HCT116 (cell line): ENCODE measurements around the gene LSM10. TPM values are rescaled to one million over a fixed set of nuclear protein-coding genes. Genes with fewer than 3 reads are reported as not detected.

Experiments used
- ATAC-seq: fragments of 200-7000 bp; cut with Tn5 transposase; 2 replicates; pipeline ENCODE4 v1.9.1; 2020; ENCODE audit warnings: mild to moderate bottlenecking, moderate library complexity
- BruUV-seq: library from RNA; stranded (reverse); fragments of 400-500 nt; replicated peaks from 2 replicates; lab custom pipeline; 2021; lab: Mats Ljungman, UMichigan
- CTCF ChIA-PET: fragments of 300-600 bp; sonication (Branson Sonifier 250); formaldehyde crosslinking; loops from one replicate; lab custom pipeline; 2021; ENCODE audit warnings: antibody characterized with exemption; lab: Charles Lee
- POLR2A ChIA-PET: fragments of 300-600, 350-600 bp; sonication (Branson Sonifier 250); formaldehyde crosslinking; loops from one replicate; lab custom pipeline; 2021; ENCODE audit warnings: antibody characterized with exemption; lab: Charles Lee
- RAD21 ChIA-PET, 2 experiments: fragments of 300-600 bp; sonication (Branson Sonifier 250); formaldehyde crosslinking; loops; one replicate each; lab custom pipeline; 2023; ENCODE audit warnings: low total read pairs in 2 of 2; ENCODE audit not compliant: uncharacterized antibody in 2 of 2, unreplicated experiment in 2 of 2, low non-redundant PET in 1 of 2; lab: Charles Lee
- DNase-seq: peaks from one replicate; pipeline ENCODE4 v3.0.0-alpha.2; 2010; ENCODE audit warnings: low read depth, low spot score
- H2AFZ ChIP-seq: fragments of 200-600 bp; shearing (Covaris generic), sonication (generic); 2 replicates; pipeline ENCODE4 v1.6.1; 2017; ENCODE audit warnings: low read depth, mixed run types, mixed read lengths, antibody characterized with exemption, low read length; ENCODE audit not compliant: poor library complexity, severe bottlenecking
- H3K27ac ChIP-seq: 2 replicates; pipeline ENCODE4 v1.5.1; 2012; ENCODE audit warnings: low read depth, low read length
- H3K27me3 ChIP-seq: fragments of 200-600 bp; sonication (generic); 2 replicates; pipeline ENCODE4 v1.6.1; 2016; ENCODE audit warnings: mixed run types, low read length, mixed read lengths; ENCODE audit not compliant: insufficient read depth
- H3K36me3 ChIP-seq, 2 experiments: fragments of 200-500 bp in 1 of 2; fragments of 200-600 bp in 1 of 2; sonication (Bioruptor generic) in 1 of 2; sonication (generic) in 1 of 2; 2 replicates each; pipeline versions ENCODE4 v1.5.1 to v1.6.1; 2014 to 2016; ENCODE audit warnings: low read length in 2 of 2, inconsistent platforms in 1 of 2, mixed read lengths in 1 of 2, mixed run types in 1 of 2; ENCODE audit not compliant: insufficient read depth in 2 of 2, control insufficient read depth in 1 of 2
- H3K4me1 ChIP-seq, 2 experiments: fragments of 200-600 bp in 1 of 2; sonication (generic) in 1 of 2; 2 replicates each; pipeline versions ENCODE4 v1.5.1 to v1.6.1; 2012 to 2017; ENCODE audit warnings: low read length in 2 of 2, inconsistent platforms in 1 of 2, mild to moderate bottlenecking in 1 of 2, mixed read lengths in 1 of 2, mixed run types in 1 of 2, moderate library complexity in 1 of 2; ENCODE audit not compliant: insufficient read depth in 2 of 2, control insufficient read depth in 1 of 2
- H3K4me2 ChIP-seq: fragments of 200-600 bp; sonication (generic); 2 replicates; pipeline ENCODE4 v1.6.1; 2017; ENCODE audit warnings: mixed run types, low read length, mixed read lengths
- H3K4me3 ChIP-seq, 2 experiments: fragments of 200-600 bp in 1 of 2; sonication (generic) in 1 of 2; replicated peaks in 1 of 2; 2 replicates each; pipeline ENCODE4 v1.5.1; 2011 to 2016; ENCODE audit warnings: low read length in 2 of 2, control low read depth in 1 of 2, low read depth in 1 of 2, mild to moderate bottlenecking in 1 of 2, mixed read lengths in 1 of 2, mixed run types in 1 of 2
- H3K79me2 ChIP-seq: fragments of 200-600 bp; sonication (generic); 2 replicates; pipeline ENCODE4 v1.6.1; 2017; ENCODE audit warnings: mild to moderate bottlenecking, mixed run types, low read length, moderate library complexity, mixed read lengths; ENCODE audit not compliant: insufficient read depth
- H3K9ac ChIP-seq: fragments of 200-600 bp; sonication (generic); 2 replicates; pipeline ENCODE4 v1.6.1; 2016; ENCODE audit warnings: low read length, mixed read lengths
- H3K9me2 ChIP-seq: fragments of 200-600 bp; sonication (generic), shearing (Covaris generic); 2 replicates; pipeline ENCODE4 v1.6.1; 2017; ENCODE audit warnings: mixed run types, mild to moderate bottlenecking, moderate library complexity; ENCODE audit not compliant: insufficient read depth
- H3K9me3 ChIP-seq, 2 experiments: fragments of 200-500 bp in 1 of 2; fragments of 200-600 bp in 1 of 2; sonication (Bioruptor generic) in 1 of 2; sonication (generic) in 1 of 2; 2 replicates each; pipeline ENCODE4 v1.6.1; 2014 to 2017; ENCODE audit warnings: low read length in 2 of 2, mixed read lengths in 2 of 2, inconsistent platforms in 1 of 2, low read depth in 1 of 2, mild to moderate bottlenecking in 1 of 2, mixed run types in 1 of 2, moderate library complexity in 1 of 2; ENCODE audit not compliant: control insufficient read depth in 1 of 2, insufficient read depth in 1 of 2
- H4K20me1 ChIP-seq: fragments of 200-600 bp; sonication (generic), shearing (Covaris generic); 2 replicates; pipeline ENCODE4 v1.6.1; 2017; ENCODE audit warnings: mixed run types, mild to moderate bottlenecking, moderate library complexity; ENCODE audit not compliant: insufficient read depth
- CBX3 ChIP-seq: IDR thresholded peaks from 2 replicates; pipeline ENCODE4 v1.6.1; 2012; ENCODE audit warnings: low read depth
- CEBPB ChIP-seq: IDR thresholded peaks from 2 replicates; pipeline ENCODE4 v1.6.1; 2012; ENCODE audit warnings: low read depth
- CTCF ChIP-seq, 3 experiments: fragments of 200-600 bp in 1 of 3; sonication (generic) in 1 of 3; IDR thresholded peaks in 2 of 3; conservative IDR thresholded peaks in 1 of 3; 2 replicates each; pipeline ENCODE4 v1.5.1; 2012 to 2017; ENCODE audit warnings: low read depth in 2 of 3, low read length in 2 of 3, antibody characterized with exemption in 1 of 3, borderline replicate concordance in 1 of 3, control low read depth in 1 of 3, mild to moderate bottlenecking in 1 of 3, mixed read lengths in 1 of 3, mixed run types in 1 of 3, moderate library complexity in 1 of 3; ENCODE audit not compliant: insufficient read depth in 1 of 3
- EGR1 ChIP-seq: IDR thresholded peaks from 2 replicates; pipeline ENCODE4 v1.6.1; 2012; ENCODE audit warnings: low read depth
- ELF1 ChIP-seq: IDR thresholded peaks from 2 replicates; pipeline ENCODE4 v1.6.1; 2012; ENCODE audit warnings: low read depth, borderline replicate concordance
- EZH2 ChIP-seq: fragments of 200-600 bp; sonication (generic); IDR thresholded peaks from 2 replicates; pipeline ENCODE4 v1.6.1; 2017; ENCODE audit warnings: antibody characterized with exemption, mixed run types
- EZH2phosphoT487 ChIP-seq: fragments of 200-600 bp; IDR thresholded peaks from 2 replicates; pipeline ENCODE4 v1.6.1; 2018; ENCODE audit warnings: antibody characterized with exemption, borderline replicate concordance
- FOSL1 ChIP-seq: IDR thresholded peaks from 2 replicates; pipeline ENCODE4 v1.6.1; 2012; ENCODE audit warnings: low read depth
- POLR2A ChIP-seq: IDR thresholded peaks from 2 replicates; pipeline ENCODE4 v1.7.0; 2011; ENCODE audit warnings: borderline replicate concordance; ENCODE audit not compliant: insufficient read depth, insufficient read length; ENCODE audit errors: extremely low read depth
- POLR2AphosphoS5 ChIP-seq: IDR thresholded peaks from 2 replicates; pipeline ENCODE4 v1.6.1; 2011; ENCODE audit warnings: mild to moderate bottlenecking, low read depth, low read length, moderate library complexity
- RAD21 ChIP-seq: IDR thresholded peaks from 2 replicates; pipeline ENCODE4 v1.6.1; 2012; ENCODE audit warnings: low read depth, mild to moderate bottlenecking
- SIN3A ChIP-seq: IDR thresholded peaks from 2 replicates; pipeline ENCODE4 v1.6.1; 2012; ENCODE audit warnings: low read depth
- SP1 ChIP-seq: IDR thresholded peaks from 2 replicates; pipeline ENCODE4 v1.6.1; 2012; ENCODE audit warnings: low read depth
- SRF ChIP-seq: IDR thresholded peaks from 2 replicates; pipeline ENCODE4 v1.6.1; 2012; ENCODE audit warnings: low read depth
- TCF7L2 ChIP-seq: IDR thresholded peaks from 2 replicates; pipeline ENCODE4 v1.7.0; 2011; ENCODE audit warnings: borderline replicate concordance, inconsistent platforms; ENCODE audit not compliant: insufficient read depth, insufficient read length; ENCODE audit errors: extremely low read depth
- YY1 ChIP-seq: IDR thresholded peaks from 2 replicates; pipeline ENCODE4 v1.6.1; 2011; ENCODE audit warnings: low read length, low read depth, moderate library complexity, mild to moderate bottlenecking; ENCODE audit not compliant: insufficient replicate concordance; ENCODE audit errors: extremely low read depth
- ZFX ChIP-seq: fragments of 450-650 bp; IDR thresholded peaks from 2 replicates; pipeline ENCODE4 v1.6.1; 2017
- intact Hi-C: fragments of 100-400 bp; cut with micrococcal nuclease; formaldehyde crosslinking; loops from 2 replicates; pipeline ENCODE4 v1.10.0; 2022
- total RNA-seq: library from RNA; stranded (reverse); gene quantifications from one replicate; pipeline ENCODE4 v1.2.1, GENCODE V29; 2021; ENCODE audit not compliant: unreplicated experiment
- TF ChIP-seq, protein P1 (sequence below): IDR thresholded peaks from 2 replicates; pipeline ENCODE4 v1.6.1; 2012
- TF ChIP-seq, protein P2 (sequence below): IDR thresholded peaks from 2 replicates; pipeline ENCODE4 v1.6.1; 2012

LSM10 gene
- total RNA-seq, 1 experiment from 2014 or later, result 49.5 TPM

DNA sequence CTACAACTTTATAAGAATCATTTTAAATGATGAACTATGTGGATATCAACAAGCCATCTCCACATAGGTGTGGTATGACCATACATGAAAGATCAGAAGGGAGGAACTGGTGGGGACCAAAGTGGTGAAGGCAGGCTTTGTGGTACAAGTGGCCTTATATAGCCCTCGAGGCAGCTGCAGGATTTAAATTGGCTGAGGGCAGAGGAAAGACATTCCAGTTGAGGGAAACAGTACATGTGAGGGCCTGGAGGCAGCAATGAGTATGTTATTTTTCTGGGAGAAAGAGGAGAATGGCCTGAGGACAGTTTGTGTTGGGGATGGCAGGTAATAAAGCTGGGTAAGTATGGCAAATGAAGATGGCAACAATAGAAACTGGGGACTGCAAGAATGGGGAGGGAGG lies 35.4 kb upstream of the LSM10 start (continued):
- TF ChIP-seq RAD21 (no peak), EZH2 (no peak), YY1 (no peak)
- TF ChIP-seq, protein P1, sequence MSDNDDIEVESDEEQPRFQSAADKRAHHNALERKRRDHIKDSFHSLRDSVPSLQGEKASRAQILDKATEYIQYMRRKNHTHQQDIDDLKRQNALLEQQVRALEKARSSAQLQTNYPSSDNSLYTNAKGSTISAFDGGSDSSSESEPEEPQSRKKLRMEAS, result no peak

DNA sequence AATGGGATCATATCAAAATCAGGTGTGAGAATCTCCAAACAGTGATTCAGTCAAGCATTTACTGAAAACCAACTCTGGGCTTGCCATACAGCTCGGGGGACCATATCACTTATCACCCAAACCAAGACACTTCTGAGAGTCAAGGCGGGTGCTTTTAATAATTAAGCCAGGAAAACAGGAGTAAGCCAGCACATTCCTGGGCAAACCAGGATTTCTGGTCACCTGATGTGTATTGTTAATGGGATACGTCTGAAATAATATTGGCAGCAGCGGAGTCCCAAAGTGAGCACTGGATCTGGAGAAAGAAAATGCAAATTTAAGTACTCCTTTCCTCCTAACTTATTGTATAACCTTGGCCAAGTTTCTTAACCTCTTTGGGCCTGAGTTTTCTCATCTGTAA lies 34.9 kb upstream of the LSM10 start:
- no peak overlapping the region for H3K27ac ChIP-seq
- CTCF ChIA-PET, result no interaction called here
- intact Hi-C loops, result no loop called here
- H3K27me3 ChIP-seq, result no peaks in the 10 kb centered on the region
- BruUV-seq, result no TSS peak
- no peak for DNase-seq
- no peak overlapping the region for H3K4me2 ChIP-seq
- no peaks in the 10 kb centered on the region for H3K9me2 ChIP-seq
- no peak overlapping the region for H2AFZ ChIP-seq
- no peaks in the 10 kb centered on the region for H3K79me2 ChIP-seq
- no peak for TF ChIP-seq EGR1
- TF ChIP-seq SIN3A, result no peak
- no peak for TF ChIP-seq POLR2A
- TF ChIP-seq CTCF (IDR thresholded peaks at IDR 0.05 in 2 of 3, conservative IDR thresholded peaks at IDR 0.05 in 1 of 3; ENCODE audit: borderline replicate concordance in 1 of 3, insufficient read depth in 1 of 3, low read depth in 2 of 3, low read length in 2 of 3), result no peak
- TF ChIP-seq RAD21, result no peak
- no peak for TF ChIP-seq EZH2phosphoT487
- no peak for TF ChIP-seq POLR2AphosphoS5
- no peak for TF ChIP-seq ELF1
- TF ChIP-seq FOSL1, result no peak
- TF ChIP-seq TCF7L2, result no peak
- TF ChIP-seq ZFX, result no peak
- TF ChIP-seq, protein P2, sequence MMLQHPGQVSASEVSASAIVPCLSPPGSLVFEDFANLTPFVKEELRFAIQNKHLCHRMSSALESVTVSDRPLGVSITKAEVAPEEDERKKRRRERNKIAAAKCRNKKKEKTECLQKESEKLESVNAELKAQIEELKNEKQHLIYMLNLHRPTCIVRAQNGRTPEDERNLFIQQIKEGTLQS, result no peak
- no peak for TF ChIP-seq EZH2
- TF ChIP-seq CBX3, result no peak
- no peak for TF ChIP-seq YY1
- no peak for TF ChIP-seq CEBPB
- TF ChIP-seq SP1, result no peak
- TF ChIP-seq, protein P1, result no peak
- TF ChIP-seq SRF, result no peak
- TF ChIP-seq, all 23 proteins: peak for 0
- RAD21 ChIA-PET, result no interaction called here
- Histone ChIP-seq H3K4me3 (no peak overlapping the region), H3K9ac (no peak overlapping the region), H3K36me3 (no peaks in the 10 kb centered on the region), H3K4me1 (peaks cover 13 to 18% of the 10 kb centered on the region in 2 experiments), H4K20me1 (no peaks in the 10 kb centered on the region), H3K9me3 (no peaks in the 10 kb centered on the region)
- ATAC-seq, result no peak
- POLR2A ChIA-PET, result no interaction called here
